Duodenal mucosa (tissue), 2 donors: ENCODE data around the gene MRM1.

ENCODE experiments used
- H3K27ac ChIP-seq: one replicate; pipeline ENCODE4 v1.7.0; 2013; ENCODE audit warnings: low read depth, low read length
- H3K27me3 ChIP-seq, 2 donors: one replicate each; pipeline ENCODE4 v1.7.0; 2013; ENCODE audit warnings: low read length in 2 of 2, control low read depth in 1 of 2; ENCODE audit not compliant: insufficient read depth in 2 of 2, control insufficient read depth in 1 of 2
- H3K36me3 ChIP-seq, 2 donors: one replicate each; pipeline ENCODE4 v1.7.0; 2013; ENCODE audit warnings: low read length in 2 of 2, control low read depth in 1 of 2; ENCODE audit not compliant: insufficient read depth in 2 of 2, control insufficient read depth in 1 of 2
- H3K4me1 ChIP-seq, 2 donors: one replicate each; pipeline ENCODE4 v1.7.0; 2013; ENCODE audit warnings: low read length in 2 of 2, control low read depth in 1 of 2; ENCODE audit not compliant: insufficient read depth in 2 of 2, control insufficient read depth in 1 of 2
- H3K4me3 ChIP-seq, 2 donors: one replicate each; pipeline ENCODE4 v1.7.0; 2013; ENCODE audit warnings: low read length in 2 of 2, low read depth in 1 of 2
- H3K9ac ChIP-seq, 2 donors: one replicate each; pipeline ENCODE4 v1.7.0; 2013; ENCODE audit warnings: low read length in 2 of 2, low read depth in 1 of 2
- H3K9me3 ChIP-seq, 2 donors: one replicate each; pipeline ENCODE4 v1.7.0; 2013; ENCODE audit warnings: low read length in 2 of 2, control low read depth in 1 of 2; ENCODE audit not compliant: control insufficient read depth in 1 of 2

Gene MRM1

GRCh38 chr17:36601303-36602029 lies at the start of gene MRM1:
Gene MRM1 (plus strand): TSS chr17:36601583. CDS start chr17:36601811, 228 bp downstream.
- Histone ChIP-seq H3K27ac (peak within 1 kb of the TSS; percentile 80), H3K4me3 (peak within 1 kb of the TSS; percentile 90 to 97), H3K9me3 (no peaks in the 10 kb centered on the region), H3K27me3 (no peaks in the 10 kb centered on the region), H3K4me1 (peaks cover 50 to 51% of the 10 kb centered on the region in 2 donors), H3K36me3 (peaks cover 11 to 28% of the 10 kb centered on the region in 2 donors), H3K9ac (peak within 1 kb of the TSS; percentile 74 to 92)

GRCh38 chr17:36553459-36553858 lies 47.9 kb upstream of the MRM1 start:
- H3K4me1 ChIP-seq = peaks cover 12 to 14% of the 10 kb centered on the region in 2 donors
- no peak overlapping the region for H3K9ac ChIP-seq
- H3K36me3 ChIP-seq = peaks cover 12 to 46% of the 10 kb centered on the region in 2 donors
- no peaks in the 10 kb centered on the region for H3K9me3 ChIP-seq
- no peak overlapping the region for H3K27ac ChIP-seq
- H3K27me3 ChIP-seq = no peaks in the 10 kb centered on the region
- no peak overlapping the region for H3K4me3 ChIP-seq

- Histone ChIP-seq H3K4me3 (no peak overlapping the region), H3K36me3 (peaks cover 26 to 75% of the 10 kb centered on the region in 2 donors), H3K4me1 (no peaks in the 10 kb centered on the region), H3K27me3 (no peaks in the 10 kb centered on the region), H3K9ac (no peak overlapping the region), H3K27ac (no peak overlapping the region), H3K9me3 (no peaks in the 10 kb centered on the region)
These were observed 35.3 kb upstream of the MRM1 start for GRCh38 chr17:36566081-36566480.

- no peaks in the 10 kb centered on the region for H3K27me3 ChIP-seq
- H3K9ac ChIP-seq = no peak overlapping the region
- H3K9me3 ChIP-seq = no peaks in the 10 kb centered on the region
- no peak overlapping the region for H3K27ac ChIP-seq
- H3K36me3 ChIP-seq = peaks cover 20 to 56% of the 10 kb centered on the region in 2 donors
- H3K4me3 ChIP-seq = no peak overlapping the region
- no peaks in the 10 kb centered on the region for H3K4me1 ChIP-seq
These were observed 26.4 kb upstream of the MRM1 start for GRCh38 chr17:36575028-36575427.

GRCh38 chr17:36576793-36577192 lies 24.6 kb upstream of the MRM1 start:
- Histone ChIP-seq H3K4me1 (no peaks in the 10 kb centered on the region), H3K27me3 (no peaks in the 10 kb centered on the region), H3K27ac (no peak overlapping the region), H3K4me3 (no peak overlapping the region), H3K9me3 (no peaks in the 10 kb centered on the region), H3K36me3 (peaks cover 26 to 56% of the 10 kb centered on the region in 2 donors), H3K9ac (no peak overlapping the region)

- Histone ChIP-seq H3K9ac (no peak overlapping the region), H3K4me1 (no peaks in the 10 kb centered on the region), H3K27me3 (no peaks in the 10 kb centered on the region), H3K27ac (no peak overlapping the region), H3K36me3 (peaks cover 26 to 62% of the 10 kb centered on the region in 2 donors), H3K4me3 (no peak overlapping the region), H3K9me3 (no peaks in the 10 kb centered on the region)
These were observed 22.7 kb upstream of the MRM1 start for GRCh38 chr17:36578671-36579070.

- Histone ChIP-seq H3K9ac (no peak overlapping the region), H3K27me3 (no peaks in the 10 kb centered on the region), H3K27ac (no peak overlapping the region), H3K4me1 (peaks cover 0 to 7% of the 10 kb centered on the region in 2 donors), H3K36me3 (peaks cover 34 to 80% of the 10 kb centered on the region in 2 donors), H3K9me3 (no peaks in the 10 kb centered on the region), H3K4me3 (no peak overlapping the region)
These were observed 17.6 kb upstream of the MRM1 start for GRCh38 chr17:36583787-36584186.

- no peak overlapping the region for H3K9ac ChIP-seq
These were observed 15.2 kb upstream of the MRM1 start for GRCh38 chr17:36586138-36586537.

GRCh38 chr17:36590082-36590481 lies 11.3 kb upstream of the MRM1 start:
- H3K27me3 ChIP-seq = no peaks in the 10 kb centered on the region
- H3K9ac ChIP-seq = peak overlapping the region in 1 of 2 donors; percentile 22
- no peak overlapping the region for H3K27ac ChIP-seq
- no peaks in the 10 kb centered on the region for H3K9me3 ChIP-seq
- H3K4me1 ChIP-seq = peaks cover 29 to 36% of the 10 kb centered on the region in 2 donors
- H3K4me3 ChIP-seq = no peak overlapping the region
- peaks cover 16 to 47% of the 10 kb centered on the region in 2 donors for H3K36me3 ChIP-seq

More at GRCh38 chr17:36586138-36586537, 15.2 kb upstream of the MRM1 start:
- no peaks in the 10 kb centered on the region for H3K27me3 ChIP-seq
- no peaks in the 10 kb centered on the region for H3K9me3 ChIP-seq
- H3K4me1 ChIP-seq = peaks cover 13 to 23% of the 10 kb centered on the region in 2 donors
- no peak overlapping the region for H3K4me3 ChIP-seq
- no peak overlapping the region for H3K27ac ChIP-seq
- H3K36me3 ChIP-seq = peaks cover 21 to 80% of the 10 kb centered on the region in 2 donors

GRCh38 chr17:36591434-36592315 lies 9.7 kb upstream of the MRM1 start, which contains the start of gene DHRS11:
Gene DHRS11 (plus strand): TSS chr17:36591879. CDS start chr17:36592010, 131 bp downstream.
- Histone ChIP-seq H3K9ac (peak within 1 kb of the TSS; percentile 83 to 89), H3K27ac (peak within 1 kb of the TSS; percentile 87), H3K36me3 (peaks cover 7 to 33% of the 10 kb centered on the region in 2 donors), H3K27me3 (no peaks in the 10 kb centered on the region), H3K4me1 (peaks cover 35 to 49% of the 10 kb centered on the region in 2 donors), H3K4me3 (peak within 1 kb of the TSS; percentile 75 to 88), H3K9me3 (no peaks in the 10 kb centered on the region)
